Mesothelial cell of epicardium (in vitro differentiated cells): Measurements from ENCODE around the gene GOLGA8S. TPM values are rescaled to one million over a fixed set of nuclear protein-coding genes. Genes with fewer than 3 reads are reported as not detected.
"Not testable (repeated sequence)": the region's sequence is repeated elsewhere in the genome, so short reads cannot be mapped to it uniquely, and the experiment has no call there.

Experiments used
- DNase-seq, 2 experiments: peaks; one replicate each; pipeline ENCODE4 v3.0.0; 2021; ENCODE audit warnings: low spot score in 2 of 2; ENCODE audit not compliant: unreplicated experiment in 2 of 2
- H3K27ac Mint-ChIP-seq: 2 replicates; pipeline ENCODE4 v1.8.0; 2021; ENCODE audit warnings: mixed read lengths
- H3K27me3 Mint-ChIP-seq: 2 replicates; pipeline ENCODE4 v1.8.0; 2021; ENCODE audit warnings: low read depth, mixed read lengths
- H3K36me3 Mint-ChIP-seq: 2 replicates; pipeline ENCODE4 v1.8.0; 2021; ENCODE audit warnings: mixed read lengths
- H3K4me1 Mint-ChIP-seq: 2 replicates; pipeline ENCODE4 v1.8.0; 2021; ENCODE audit warnings: mixed read lengths
- H3K4me3 Mint-ChIP-seq: 2 replicates; pipeline ENCODE4 v1.8.0; 2021; ENCODE audit warnings: mild to moderate bottlenecking, moderate library complexity, mixed read lengths
- H3K9me3 Mint-ChIP-seq: 2 replicates; pipeline ENCODE4 v1.8.0; 2021; ENCODE audit warnings: mixed read lengths
- total RNA-seq: library from RNA; stranded (reverse); gene quantifications from 3 replicates; pipeline ENCODE4 v1.2.1, GENCODE V29; 2021
- TF ChIP-seq, protein P1 (sequence below): fragments of 200-600 bp; sonication (generic); IDR thresholded peaks from one replicate; pipeline ENCODE4 v1.5.0; 2021; ENCODE audit warnings: antibody characterized with exemption; ENCODE audit not compliant: unreplicated experiment

GOLGA8S gene, protein sequence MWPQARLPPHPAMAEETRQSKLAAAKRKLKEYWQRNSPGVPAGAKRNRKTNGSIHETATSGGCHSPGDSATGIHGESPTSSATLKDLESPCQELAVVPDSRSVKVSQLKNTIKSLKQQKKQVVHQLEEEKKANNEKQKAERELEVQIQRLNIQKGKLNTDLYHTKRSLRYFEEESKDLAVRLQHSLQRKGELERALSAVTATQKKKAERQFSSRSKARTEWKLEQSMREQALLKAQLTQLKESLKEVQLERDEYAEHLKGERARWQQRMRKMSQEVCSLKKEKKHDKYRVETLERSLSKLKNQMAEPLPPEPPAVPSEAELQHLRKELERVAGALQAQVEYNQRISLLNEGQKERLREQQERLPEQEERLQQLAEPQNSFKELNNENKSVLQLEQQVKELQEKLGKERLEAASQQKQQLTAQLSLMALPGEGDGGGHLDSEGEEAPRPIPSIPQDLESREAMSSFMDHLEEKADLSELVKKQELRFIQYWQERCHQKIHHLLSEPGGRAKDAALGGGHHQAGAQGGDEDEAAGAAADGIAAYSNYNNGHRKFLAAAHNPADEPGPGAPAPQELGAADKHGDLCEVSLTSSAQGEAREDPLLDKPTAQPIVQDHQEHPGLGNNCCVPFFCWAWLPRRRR
- total RNA-seq: 0.47 to 0.50 TPM (median 0.47 TPM) in 3 replicates

DNA sequence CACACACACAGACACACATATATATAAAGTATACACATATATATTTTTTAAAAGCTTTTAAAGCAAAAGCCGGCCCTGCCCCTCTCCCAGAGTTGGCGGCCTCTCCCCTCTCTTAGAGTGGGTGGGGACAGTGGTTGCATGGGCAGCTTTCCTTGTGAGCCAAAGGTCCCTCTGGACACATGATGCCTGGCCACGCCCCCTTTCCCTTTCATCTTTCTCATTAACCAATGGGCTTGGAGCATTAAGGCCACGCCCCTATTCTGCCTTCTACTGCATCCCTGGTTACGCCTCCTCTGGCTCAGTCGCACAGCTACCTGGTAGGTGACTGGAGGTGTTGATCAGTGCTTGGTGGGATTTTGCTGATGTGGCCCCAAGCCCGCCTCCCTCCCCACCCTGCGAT, at the start of gene GOLGA8S:
TSS of gene GOLGA8S (plus strand) at position 301 of the 400 bp plus-strand sequence. CDS start at position 363, 62 bp downstream.
- not testable (repeated sequence) for DNase-seq, H3K36me3 Mint-ChIP-seq, H3K9me3 Mint-ChIP-seq, H3K4me1 Mint-ChIP-seq, H3K27ac Mint-ChIP-seq, H3K4me3 Mint-ChIP-seq, H3K27me3 Mint-ChIP-seq

DNA sequence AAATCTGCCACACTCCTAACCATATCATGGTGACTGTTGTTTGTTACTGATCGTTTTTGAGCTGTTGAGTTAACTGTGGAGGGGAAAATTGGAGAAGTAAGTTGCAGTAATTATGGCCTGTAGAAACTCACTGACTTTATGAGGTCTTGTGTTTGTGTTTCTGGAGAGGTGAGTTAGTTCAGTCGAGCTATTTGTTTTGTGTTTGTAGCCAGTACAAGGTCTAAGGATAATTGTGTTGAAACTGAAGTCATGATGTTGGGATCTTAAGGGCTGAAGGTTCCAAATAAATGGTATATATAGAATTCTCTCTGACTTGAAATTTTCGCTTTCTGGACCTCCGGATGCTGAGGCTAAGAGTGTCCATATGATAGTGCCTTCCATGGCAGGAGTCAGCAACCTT, 49.7 kb upstream of the GOLGA8S start:
- not testable (repeated sequence) for H3K27me3 Mint-ChIP-seq, DNase-seq, H3K9me3 Mint-ChIP-seq, H3K4me1 Mint-ChIP-seq, H3K36me3 Mint-ChIP-seq
- Mint-ChIP-seq H3K27ac (peak overlapping the region; percentile 57), H3K4me3 (peak overlapping the region; percentile 76)

DNA sequence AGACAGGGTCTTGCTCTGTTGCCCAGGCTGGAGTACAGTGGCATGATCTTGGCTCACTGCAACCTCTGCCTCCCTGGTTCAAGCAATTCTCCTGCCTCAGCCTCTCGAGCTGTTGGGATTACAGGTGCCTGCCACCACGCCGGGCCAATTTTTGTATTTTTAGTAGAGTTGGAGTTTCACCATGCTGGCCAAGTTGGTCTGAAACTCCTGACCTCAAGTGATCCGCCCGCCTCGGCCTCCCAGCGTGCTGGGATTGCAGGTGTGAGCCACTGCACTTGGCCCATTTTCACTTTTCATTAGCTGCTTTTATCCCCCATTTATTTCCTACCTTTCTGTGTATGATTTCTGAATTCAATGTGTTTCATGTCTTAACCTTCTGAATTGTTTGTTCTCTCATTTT, 48.6 kb upstream of the GOLGA8S start:
- not testable (repeated sequence) for DNase-seq, H3K27me3 Mint-ChIP-seq, H3K4me1 Mint-ChIP-seq, H3K27ac Mint-ChIP-seq, H3K36me3 Mint-ChIP-seq, H3K4me3 Mint-ChIP-seq
- peaks cover 13% of the 10 kb centered on the region for H3K9me3 Mint-ChIP-seq

DNA sequence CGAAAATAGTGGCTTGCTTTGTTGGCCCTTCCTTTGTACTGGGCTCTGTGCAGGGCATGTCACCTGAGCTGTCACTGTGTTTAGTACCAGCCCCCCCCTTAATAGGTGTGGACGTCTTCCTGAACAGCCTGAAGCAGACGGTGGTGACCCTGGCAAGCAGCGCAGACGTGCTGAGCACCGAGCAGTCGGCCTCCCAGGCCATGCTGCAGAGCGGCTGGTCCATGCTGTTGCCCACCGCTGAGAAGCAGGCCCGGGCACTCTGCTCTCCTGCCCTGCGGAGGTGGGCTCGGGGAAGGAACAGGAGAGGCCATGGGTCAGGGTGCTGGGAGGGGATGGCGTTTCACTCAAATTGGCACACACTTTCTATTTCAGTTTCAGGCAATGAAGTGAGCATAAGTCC, 43.3 kb upstream of the GOLGA8S start:
- not testable (repeated sequence) for H3K4me1 Mint-ChIP-seq, H3K36me3 Mint-ChIP-seq, H3K27ac Mint-ChIP-seq, H3K27me3 Mint-ChIP-seq, DNase-seq, H3K4me3 Mint-ChIP-seq
- peaks cover 13% of the 10 kb centered on the region for H3K9me3 Mint-ChIP-seq

DNA sequence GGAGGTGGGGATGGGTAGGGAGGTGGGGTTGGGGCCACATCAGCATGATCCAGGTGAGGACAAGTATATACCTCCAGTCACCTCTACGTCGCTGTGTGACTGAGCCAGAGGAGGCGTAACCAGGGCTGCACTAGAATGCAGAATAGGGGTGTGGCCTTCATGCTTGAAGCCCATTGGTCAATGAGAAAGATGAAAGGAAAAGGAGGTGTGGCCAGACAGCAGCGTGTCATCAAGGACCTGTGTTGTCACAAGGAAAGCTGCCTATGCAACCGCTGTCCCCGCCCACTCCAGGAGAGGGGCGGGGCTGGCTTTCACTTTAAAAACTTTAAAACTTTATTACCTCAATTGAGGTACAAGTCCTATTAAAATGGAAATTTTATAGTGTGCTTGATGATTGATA, 20.5 kb upstream of the GOLGA8S start, which contains the start of gene GOLGA6L26:
TSS of gene GOLGA6L26 (minus strand) at position 101 of the 400 bp plus-strand sequence. CDS start at position 40, 61 bp downstream.
- H3K36me3 Mint-ChIP-seq, H3K4me1 Mint-ChIP-seq, H3K27me3 Mint-ChIP-seq, H3K4me3 Mint-ChIP-seq, H3K9me3 Mint-ChIP-seq, DNase-seq, H3K27ac Mint-ChIP-seq: not testable (repeated sequence)

DNA sequence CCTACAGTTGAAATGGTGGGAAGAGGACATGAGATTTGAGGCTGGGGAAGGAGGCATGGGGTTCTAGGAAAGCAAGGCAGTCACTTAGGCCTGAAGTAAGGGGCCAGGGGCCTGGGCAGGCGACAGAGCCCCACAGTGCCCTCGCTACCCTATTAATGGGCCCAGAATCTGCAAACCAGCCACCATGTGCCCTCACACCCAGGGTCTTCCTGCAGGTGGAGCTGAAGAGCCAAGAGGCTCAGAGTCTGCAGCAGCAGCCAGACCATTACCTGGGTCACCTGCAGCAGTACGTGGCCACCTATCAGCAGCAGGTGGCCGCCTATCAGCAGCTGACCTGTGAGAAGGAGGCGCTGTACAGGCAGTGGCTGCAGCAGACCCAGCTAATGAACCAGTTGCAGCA, 8.1 kb downstream of the GOLGA8S start:
- not testable (repeated sequence) for H3K27ac Mint-ChIP-seq, H3K4me1 Mint-ChIP-seq, H3K9me3 Mint-ChIP-seq, H3K4me3 Mint-ChIP-seq, H3K36me3 Mint-ChIP-seq, H3K27me3 Mint-ChIP-seq, DNase-seq

DNA sequence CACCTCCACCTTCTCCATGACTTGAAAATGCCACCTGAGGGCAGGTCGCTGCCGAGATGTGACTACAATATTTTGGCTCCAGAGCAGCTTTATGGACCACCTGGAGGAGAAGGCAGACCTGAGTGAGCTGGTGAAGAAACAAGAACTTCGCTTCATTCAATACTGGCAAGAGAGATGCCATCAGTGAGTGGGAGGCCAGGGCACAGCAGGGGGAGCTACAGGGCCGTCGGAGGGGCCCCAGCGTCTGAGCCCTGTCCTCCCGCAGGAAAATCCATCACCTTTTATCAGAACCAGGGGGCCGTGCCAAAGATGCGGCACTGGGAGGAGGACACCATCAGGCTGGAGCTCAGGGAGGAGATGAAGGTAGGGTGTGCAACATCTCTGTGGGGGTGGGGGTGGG, 9.7 kb downstream of the GOLGA8S start:
- not testable (repeated sequence) for H3K27ac Mint-ChIP-seq, H3K9me3 Mint-ChIP-seq, H3K4me3 Mint-ChIP-seq, H3K27me3 Mint-ChIP-seq, H3K36me3 Mint-ChIP-seq, H3K4me1 Mint-ChIP-seq, DNase-seq

DNA sequence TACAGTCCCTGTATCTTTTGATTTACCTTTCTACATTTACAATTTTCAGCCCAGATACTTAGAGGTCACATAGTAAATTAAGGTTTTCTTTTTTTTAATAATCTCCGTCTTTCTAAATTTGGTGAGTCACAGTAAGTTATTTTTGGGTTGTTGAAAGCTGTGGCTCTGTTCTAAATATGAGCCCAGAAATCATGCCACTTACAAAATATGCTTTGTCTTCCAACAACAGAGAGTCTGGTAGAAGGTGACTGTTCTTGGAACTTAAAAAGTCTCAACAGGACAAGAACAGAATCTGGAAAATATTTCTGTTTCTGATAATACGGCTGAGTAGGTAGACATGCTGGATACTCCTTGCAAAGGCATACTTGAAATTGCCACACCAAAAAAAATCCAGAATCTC, 16.0 kb downstream of the GOLGA8S start:
- Mint-ChIP-seq H3K27ac (no peak overlapping the region), H3K4me1 (no peaks in the 10 kb centered on the region), H3K27me3 (no peaks in the 10 kb centered on the region), H3K9me3 (peaks cover 13% of the 10 kb centered on the region), H3K36me3 (no peaks in the 10 kb centered on the region), H3K4me3 (no peak overlapping the region)
- DNase-seq: no peak
- TF ChIP-seq, protein P1, sequence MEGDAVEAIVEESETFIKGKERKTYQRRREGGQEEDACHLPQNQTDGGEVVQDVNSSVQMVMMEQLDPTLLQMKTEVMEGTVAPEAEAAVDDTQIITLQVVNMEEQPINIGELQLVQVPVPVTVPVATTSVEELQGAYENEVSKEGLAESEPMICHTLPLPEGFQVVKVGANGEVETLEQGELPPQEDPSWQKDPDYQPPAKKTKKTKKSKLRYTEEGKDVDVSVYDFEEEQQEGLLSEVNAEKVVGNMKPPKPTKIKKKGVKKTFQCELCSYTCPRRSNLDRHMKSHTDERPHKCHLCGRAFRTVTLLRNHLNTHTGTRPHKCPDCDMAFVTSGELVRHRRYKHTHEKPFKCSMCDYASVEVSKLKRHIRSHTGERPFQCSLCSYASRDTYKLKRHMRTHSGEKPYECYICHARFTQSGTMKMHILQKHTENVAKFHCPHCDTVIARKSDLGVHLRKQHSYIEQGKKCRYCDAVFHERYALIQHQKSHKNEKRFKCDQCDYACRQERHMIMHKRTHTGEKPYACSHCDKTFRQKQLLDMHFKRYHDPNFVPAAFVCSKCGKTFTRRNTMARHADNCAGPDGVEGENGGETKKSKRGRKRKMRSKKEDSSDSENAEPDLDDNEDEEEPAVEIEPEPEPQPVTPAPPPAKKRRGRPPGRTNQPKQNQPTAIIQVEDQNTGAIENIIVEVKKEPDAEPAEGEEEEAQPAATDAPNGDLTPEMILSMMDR: no peak

DNA sequence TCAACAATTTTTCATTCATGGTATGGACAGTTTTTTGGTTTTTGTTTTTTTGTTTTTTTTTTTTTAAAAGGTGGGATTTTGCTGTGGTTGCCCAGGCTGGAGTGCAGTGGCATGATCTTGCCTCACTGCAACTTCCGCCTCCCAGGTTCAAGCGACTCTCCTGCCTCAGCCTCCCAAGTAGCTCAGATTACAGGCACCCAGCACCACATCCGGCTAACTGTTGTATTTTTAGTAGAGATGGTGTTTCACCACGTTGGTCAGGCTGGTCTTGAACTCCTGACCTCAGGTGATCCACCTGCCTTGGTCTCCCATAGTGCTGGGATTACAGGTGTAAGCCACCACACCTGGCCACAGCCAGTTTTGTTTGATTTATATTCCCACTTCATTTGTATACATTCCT, 16.6 kb downstream of the GOLGA8S start:
- not testable (repeated sequence) for H3K4me1 Mint-ChIP-seq, H3K36me3 Mint-ChIP-seq, DNase-seq, H3K27me3 Mint-ChIP-seq, H3K4me3 Mint-ChIP-seq, H3K27ac Mint-ChIP-seq
- peaks cover 14% of the 10 kb centered on the region for H3K9me3 Mint-ChIP-seq

DNA sequence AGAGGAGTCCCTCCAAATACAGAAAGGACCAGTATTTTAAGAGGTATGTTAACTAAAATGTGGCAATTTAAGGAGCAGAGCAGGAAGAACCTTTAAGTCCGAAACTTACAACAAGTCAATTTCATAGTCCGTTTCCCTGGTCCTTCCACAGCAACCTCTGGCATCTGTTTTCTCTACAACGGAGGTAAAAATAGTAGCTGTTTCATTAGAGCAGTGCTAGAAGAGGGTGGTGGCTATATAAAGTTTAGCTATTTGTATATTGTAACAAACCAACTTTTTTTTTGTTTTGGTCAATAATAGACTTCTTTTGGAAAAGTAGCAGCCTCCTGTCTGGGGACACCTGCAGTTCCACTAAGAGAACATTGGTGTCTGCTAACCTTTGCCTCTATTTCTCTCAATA, 17.3 kb downstream of the GOLGA8S start:
- H3K27me3 Mint-ChIP-seq, H3K36me3 Mint-ChIP-seq, DNase-seq, H3K27ac Mint-ChIP-seq, H3K4me1 Mint-ChIP-seq: not testable (repeated sequence)
- Mint-ChIP-seq H3K4me3 (peak overlapping the region; percentile 17), H3K9me3 (peaks cover 21% of the 10 kb centered on the region)
